Measurements from ENCODE around the gene FAM114A1.

FAM114A1 gene

GRCh38 chr4:38867478-38868058 lies at the start of gene FAM114A1:
Gene FAM114A1, plus strand, starts transcription at chr4:38867806. Its CDS starts 10,273 bp downstream, at chr4:38878079.
- in situ Hi-C loops (cut with MboI; ENCODE audit: low sequenced_read_pairs): no loop called here

- in situ Hi-C loops (cut with MboI; ENCODE audit: low sequenced_read_pairs): no loop called here
Observed at GRCh38 chr4:38818441-38818976, 49.1 kb upstream of the FAM114A1 start.

DNA sequence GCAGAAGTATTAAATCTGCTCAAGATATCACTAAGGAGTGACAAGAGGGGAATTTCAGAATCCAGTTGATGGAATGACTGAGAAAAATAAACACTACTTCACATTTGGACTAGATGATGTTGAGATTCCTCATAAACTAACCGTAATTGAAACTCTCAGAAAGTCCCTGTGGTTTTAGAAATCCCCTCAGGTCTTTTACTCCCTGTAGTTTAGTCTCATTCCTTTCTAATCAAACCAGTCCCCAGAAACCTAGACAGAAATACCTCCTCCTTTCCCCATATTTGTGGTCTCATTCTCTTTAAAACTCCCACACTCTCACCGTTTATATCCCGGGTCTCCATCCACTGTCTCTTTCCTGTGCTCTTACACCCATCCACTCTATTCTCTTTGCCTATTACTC lies 48.0 kb upstream of the FAM114A1 start:
- in situ Hi-C loops (cut with MboI; ENCODE audit: low sequenced_read_pairs): no loop called here

- in situ Hi-C loops (cut with MboI; ENCODE audit: low sequenced_read_pairs): no loop called here
Observed at GRCh38 chr4:38820329-38821061, 47.1 kb upstream of the FAM114A1 start.

DNA sequence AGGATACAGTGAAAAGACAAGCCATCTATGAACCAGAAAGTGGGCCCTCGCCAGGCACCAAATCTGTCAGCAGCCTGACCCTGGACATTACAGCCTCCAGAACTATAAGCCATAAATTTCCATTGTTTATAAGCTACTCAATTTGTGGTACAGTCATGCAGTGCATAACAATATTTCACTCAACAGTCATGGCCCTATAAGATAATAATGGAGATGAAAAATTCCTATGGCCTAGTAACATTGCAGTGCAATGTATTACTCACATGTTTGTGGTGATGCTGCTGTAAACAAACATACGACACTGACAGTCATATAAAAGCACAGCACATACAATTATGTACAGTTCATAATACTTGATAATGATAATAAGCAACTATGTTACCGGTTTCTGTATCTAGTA lies 45.9 kb upstream of the FAM114A1 start:
- in situ Hi-C loops (cut with MboI; ENCODE audit: low sequenced_read_pairs): no loop called here

- in situ Hi-C loops (cut with MboI; ENCODE audit: low sequenced_read_pairs): no loop called here
Observed at GRCh38 chr4:38822748-38823303, 44.8 kb upstream of the FAM114A1 start.

DNA sequence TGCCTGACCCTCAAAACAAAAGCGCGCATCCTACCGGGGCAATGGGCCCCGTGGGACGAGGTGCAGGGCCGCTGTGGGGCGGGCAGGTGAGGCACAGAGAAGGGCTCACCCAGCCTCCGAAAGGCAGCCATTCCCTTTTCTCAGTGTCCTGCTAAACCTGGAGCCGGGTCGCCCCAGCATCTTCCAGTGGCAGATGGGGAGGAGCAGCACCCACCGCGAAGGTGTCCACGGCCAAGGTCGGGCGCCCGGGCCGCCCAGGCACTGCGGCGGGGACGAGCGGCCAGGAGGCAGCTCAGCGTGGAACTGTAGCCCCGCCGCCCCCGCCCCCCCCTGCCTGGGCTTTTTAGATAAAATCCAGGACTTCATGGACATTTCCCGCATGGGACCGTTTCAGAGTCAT lies 43.8 kb upstream of the FAM114A1 start:
- in situ Hi-C loops (cut with MboI; ENCODE audit: low sequenced_read_pairs): no loop called here

GRCh38 chr4:38829237-38829636 lies 38.4 kb upstream of the FAM114A1 start:
- in situ Hi-C loops (cut with MboI; ENCODE audit: low sequenced_read_pairs): no loop called here

- in situ Hi-C loops (cut with MboI; ENCODE audit: low sequenced_read_pairs): no loop called here
Observed at GRCh38 chr4:38831653-38832052, 36.0 kb upstream of the FAM114A1 start.

- in situ Hi-C loops (cut with MboI; ENCODE audit: low sequenced_read_pairs): no loop called here
Observed at GRCh38 chr4:38832206-38832605, 35.4 kb upstream of the FAM114A1 start.

DNA sequence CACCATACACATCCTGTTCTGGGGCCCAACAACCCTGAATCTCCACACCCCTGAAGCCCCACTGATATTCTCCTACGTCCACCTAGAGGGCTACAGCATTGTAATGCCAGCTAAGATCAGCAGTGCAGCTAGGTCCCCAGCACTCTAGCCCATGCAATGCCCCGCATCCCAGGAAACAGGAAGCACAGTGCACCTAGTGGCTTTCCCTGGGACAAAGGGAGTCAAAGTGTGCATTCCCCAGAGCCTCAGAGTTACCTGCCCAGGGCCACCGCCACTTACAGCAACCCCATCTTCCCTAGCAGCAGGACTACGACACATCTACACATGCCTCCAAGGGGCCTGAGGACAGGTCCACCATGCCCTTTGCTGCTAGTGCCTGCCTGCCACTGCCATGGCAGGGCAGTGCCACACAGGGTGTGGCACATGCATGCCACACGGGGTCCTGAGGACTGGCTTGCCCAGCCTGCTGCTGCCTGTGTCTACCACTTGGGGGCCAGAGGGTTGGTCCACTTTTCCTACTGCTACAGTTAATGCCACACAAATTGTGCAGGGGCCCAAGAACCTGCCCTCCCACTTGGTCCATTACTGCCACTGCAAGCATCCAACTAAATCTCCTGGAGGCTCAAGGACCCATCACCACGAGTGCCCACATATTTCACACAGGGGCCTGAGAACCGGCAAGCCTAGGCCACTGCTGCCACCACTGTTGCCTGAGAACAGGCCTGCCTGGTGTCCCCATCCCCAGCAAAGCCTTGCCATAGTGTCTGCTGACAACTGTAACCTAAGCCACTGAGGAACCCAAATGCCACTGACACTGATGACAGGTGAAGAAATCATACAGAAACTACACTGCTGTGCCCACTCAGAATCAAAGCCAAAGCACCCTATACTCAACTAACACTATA lies 34.7 kb upstream of the FAM114A1 start:
- in situ Hi-C loops (cut with MboI; ENCODE audit: low sequenced_read_pairs): no loop called here

- in situ Hi-C loops (cut with MboI; ENCODE audit: low sequenced_read_pairs): no loop called here
Observed at GRCh38 chr4:38834570-38834969, 33.0 kb upstream of the FAM114A1 start.

DNA sequence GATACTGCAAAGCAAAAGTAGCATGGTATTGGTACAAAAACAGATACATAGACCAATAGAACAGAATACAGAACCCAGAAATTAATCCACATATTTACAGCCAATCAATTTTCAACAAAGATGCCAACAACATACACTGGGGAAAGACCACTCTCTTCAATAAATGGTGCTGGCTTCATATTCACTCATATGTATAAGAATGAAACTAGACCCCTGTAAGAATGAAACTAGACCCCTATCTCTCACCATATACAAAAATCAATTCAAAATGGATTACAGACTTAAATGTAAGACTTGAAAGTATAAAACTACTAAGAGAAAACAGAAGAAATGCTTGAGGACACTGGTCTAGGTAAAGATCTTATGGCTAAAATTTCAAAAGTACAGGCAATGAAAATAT lies 30.3 kb upstream of the FAM114A1 start:
- in situ Hi-C loops (cut with MboI; ENCODE audit: low sequenced_read_pairs): no loop called here

DNA sequence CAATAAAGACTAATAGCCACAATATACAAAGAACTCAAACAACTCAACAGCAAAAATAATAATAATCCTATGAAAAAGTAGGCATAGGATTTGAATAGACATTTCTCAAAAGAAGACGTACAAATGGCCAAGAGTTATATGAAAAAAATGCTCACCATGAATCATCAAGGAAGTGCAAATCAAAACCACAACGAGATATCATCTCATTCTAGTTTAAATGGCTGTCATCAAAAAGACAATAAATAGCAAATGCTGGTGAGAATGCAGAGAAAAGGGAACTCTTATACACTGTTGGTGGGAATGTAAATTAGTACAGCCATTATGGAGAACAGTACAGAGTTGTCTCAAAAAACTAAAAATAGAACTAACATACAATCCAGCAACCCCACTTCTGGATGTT lies 29.8 kb upstream of the FAM114A1 start:
- in situ Hi-C loops (cut with MboI; ENCODE audit: low sequenced_read_pairs): no loop called here

DNA sequence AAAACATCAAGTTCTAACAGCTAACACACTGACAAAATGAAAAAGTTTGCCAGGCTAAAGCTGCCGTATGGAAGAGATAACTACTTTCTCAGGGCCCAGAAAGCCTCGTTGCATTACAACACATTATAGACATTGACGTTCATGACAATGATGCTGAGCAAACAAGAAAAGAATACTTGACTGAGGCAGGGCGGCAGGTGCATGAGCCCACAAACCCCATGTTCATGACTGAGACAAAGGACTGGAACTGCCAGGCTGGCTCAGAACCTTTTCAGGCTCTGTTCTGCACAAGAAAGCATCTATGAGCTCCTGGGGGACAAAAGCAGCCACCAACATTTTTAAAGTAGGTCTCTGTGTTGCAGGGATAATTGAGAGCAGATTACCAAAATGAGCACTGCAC lies 24.6 kb upstream of the FAM114A1 start:
- in situ Hi-C loops (cut with MboI; ENCODE audit: low sequenced_read_pairs): no loop called here

- in situ Hi-C loops (cut with MboI; ENCODE audit: low sequenced_read_pairs): no loop called here
Observed at GRCh38 chr4:38846015-38846414, 21.6 kb upstream of the FAM114A1 start.

- in situ Hi-C loops (cut with MboI; ENCODE audit: low sequenced_read_pairs): no loop called here
Observed at GRCh38 chr4:38855466-38855865, 12.1 kb upstream of the FAM114A1 start.

- in situ Hi-C loops (cut with MboI; ENCODE audit: low sequenced_read_pairs): no loop called here
Observed at GRCh38 chr4:38856046-38856445, 11.6 kb upstream of the FAM114A1 start.

DNA sequence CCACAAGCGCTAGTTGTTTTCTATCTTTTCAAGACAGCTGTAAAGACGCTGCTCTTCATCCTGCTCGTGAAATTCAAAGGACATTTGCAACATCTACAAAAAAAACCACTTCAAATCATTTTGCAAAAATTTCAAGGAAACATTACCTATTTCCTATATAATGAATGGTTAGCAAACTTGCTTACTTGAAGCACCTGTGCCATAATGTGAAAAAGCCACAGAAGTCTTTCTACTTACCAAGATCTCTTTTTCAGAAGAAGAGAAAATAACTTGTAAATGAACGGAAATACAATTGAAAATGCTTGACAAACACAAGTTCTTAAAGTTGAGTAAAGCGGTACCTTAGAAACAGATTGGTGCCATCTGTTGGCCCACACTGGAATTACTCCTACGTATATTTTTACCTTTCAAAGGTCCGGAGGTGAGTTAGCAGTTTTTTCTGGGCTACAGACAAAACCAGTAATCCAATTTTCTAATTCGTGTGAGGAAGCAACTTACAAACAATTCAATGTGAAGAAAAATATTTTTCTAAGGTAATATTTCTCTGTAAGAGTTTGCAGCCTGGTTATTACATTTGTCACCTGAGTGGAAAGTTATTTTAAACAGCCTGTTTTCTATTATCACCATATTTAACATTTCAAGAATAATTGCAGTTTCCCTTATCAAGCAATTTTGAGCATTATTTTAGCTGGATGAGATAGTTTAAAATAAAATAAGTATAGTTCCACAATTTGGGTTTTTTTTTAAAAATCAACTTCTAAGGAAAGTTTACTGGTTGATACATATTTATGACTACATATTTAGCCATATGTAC lies 10.9 kb upstream of the FAM114A1 start, which contains the start of gene TLR6:
Gene TLR6, minus strand, starts transcription at position 294 of the 814 bp plus-strand sequence. CDS start 27,344 bp downstream, outside the sequence.
- in situ Hi-C loops (cut with MboI; ENCODE audit: low sequenced_read_pairs): no loop called here
